ENCODE data around the gene CMTR1. TPM values are rescaled to one million over a fixed set of nuclear protein-coding genes. Genes with fewer than 3 reads are reported as not detected.
"Not testable (repeated sequence)": the region's sequence is repeated elsewhere in the genome, so short reads cannot be mapped to it uniquely, and the experiment has no call there.

The CMTR1 gene
- total RNA-seq (10 to 100 TPM; 32.5 to 46.9 (median 37.9) TPM), polyA plus RNA-seq (24.3 TPM)
- long read RNA-seq, donor 1, full-length matches to known transcripts, result 10 of 35 reads
- long read RNA-seq, donor 1, partial matches to known transcripts, result 17 of 35 reads
- long read RNA-seq, donor 1, other reads (novel, unspliced or antisense), result 8 of 35 reads
- long read RNA-seq, donor 2, full-length matches to known transcripts, result 14 of 26 reads
- long read RNA-seq, donor 2, partial matches to known transcripts, result 8 of 26 reads
- long read RNA-seq, donor 2, other reads (novel, unspliced or antisense), result 4 of 26 reads
- long read RNA-seq, donor 3, full-length matches to known transcripts, result 40 of 69 reads
- long read RNA-seq, donor 3, partial matches to known transcripts, result 12 of 69 reads
- long read RNA-seq, donor 3, other reads (novel, unspliced or antisense), result 17 of 69 reads
- long read RNA-seq, donor 4, full-length matches to known transcripts, result 5 of 27 reads
- long read RNA-seq, donor 4, partial matches to known transcripts, result 16 of 27 reads
- long read RNA-seq, donor 4, other reads (novel, unspliced or antisense), result 6 of 27 reads

GRCh38 chr6:37432916-37433656 lies at the start of gene CMTR1:
TSS of gene CMTR1 (plus strand) at chr6:37433221. CDS start at chr6:37435630, 2,409 bp downstream.
- H3K4me3 ChIP-seq (ENCODE audit: low read length), result peak within 1 kb of the TSS; percentile 67
- H3K27me3 ChIP-seq (ENCODE audit: control insufficient read depth, insufficient read depth), result no peaks in the 10 kb centered on the region
- intact Hi-C loops (cut with DNase I), result no loop called here
- H3K27ac ChIP-seq (ENCODE audit: low read length), result peak within 1 kb of the TSS; percentile 82
- peaks cover 5% of the 10 kb centered on the region for H3K4me1 ChIP-seq (ENCODE audit: control insufficient read depth, insufficient read depth, low read length)
- DNase-seq (peak; percentile 97 to 99 (median 98)), ATAC-seq (peak; percentile 99)
- WGBS, result under 1% methylated on average over 61 of the region's 61 CpGs
- no peaks in the 10 kb centered on the region for H3K9me3 ChIP-seq (ENCODE audit: control insufficient read depth, low read length)

- no peaks in the 10 kb centered on the region for H3K9me3 ChIP-seq (ENCODE audit: control insufficient read depth, low read length)
- no peak overlapping the region for H3K27ac ChIP-seq (ENCODE audit: low read length)
- no peaks in the 10 kb centered on the region for H3K4me1 ChIP-seq (ENCODE audit: control insufficient read depth, insufficient read depth, low read length)
- no peaks in the 10 kb centered on the region for H3K27me3 ChIP-seq (ENCODE audit: control insufficient read depth, insufficient read depth)
- DNase-seq (no peak), ATAC-seq (no peak)
- intact Hi-C loops (cut with DNase I), result loop anchor here in 2 of 4 donors (10.0 kb wide), 2 partner anchors 176 to 296 kb away; no protein-coding TSS in a partner anchor
- H3K4me3 ChIP-seq (ENCODE audit: low read length), result no peak overlapping the region
These were observed 44.4 kb upstream of the CMTR1 start for GRCh38 chr6:37388578-37388977.

GRCh38 chr6:37389857-37390256 lies 43.2 kb upstream of the CMTR1 start:
- Histone ChIP-seq H3K27me3 (ENCODE audit: control insufficient read depth, insufficient read depth) (no peaks in the 10 kb centered on the region), H3K9me3 (ENCODE audit: control insufficient read depth, low read length) (no peaks in the 10 kb centered on the region), H3K4me3 (ENCODE audit: low read length) (no peak overlapping the region), H3K4me1 (ENCODE audit: control insufficient read depth, insufficient read depth, low read length) (no peaks in the 10 kb centered on the region), H3K27ac (ENCODE audit: low read length) (no peak overlapping the region)
- WGBS, result 95% methylated on average over 3 of the region's 3 CpGs
- intact Hi-C loops (cut with DNase I), result loop anchor here in 2 of 4 donors (10.0 kb wide), 2 partner anchors 175 to 295 kb away; no protein-coding TSS in a partner anchor
- DNase-seq (no peak), ATAC-seq (no peak)

- ATAC-seq (no peak), DNase-seq (no peak)
- WGBS, result 64% methylated on average over 2 of the region's 2 CpGs
- no peaks in the 10 kb centered on the region for H3K4me1 ChIP-seq (ENCODE audit: control insufficient read depth, insufficient read depth, low read length)
- intact Hi-C loops (cut with DNase I), result no loop called here
- no peaks in the 10 kb centered on the region for H3K9me3 ChIP-seq (ENCODE audit: control insufficient read depth, low read length)
- no peaks in the 10 kb centered on the region for H3K27me3 ChIP-seq (ENCODE audit: control insufficient read depth, insufficient read depth)
- no peak overlapping the region for H3K4me3 ChIP-seq (ENCODE audit: low read length)
- H3K27ac ChIP-seq (ENCODE audit: low read length), result no peak overlapping the region
These were observed 41.9 kb upstream of the CMTR1 start for GRCh38 chr6:37391120-37391519.

- Histone ChIP-seq H3K4me1 (ENCODE audit: control insufficient read depth, insufficient read depth, low read length) (peaks cover under 1% of the 10 kb centered on the region), H3K9me3 (ENCODE audit: control insufficient read depth, low read length) (no peaks in the 10 kb centered on the region), H3K4me3 (ENCODE audit: low read length) (no peak overlapping the region), H3K27ac (ENCODE audit: low read length) (no peak overlapping the region), H3K27me3 (ENCODE audit: control insufficient read depth, insufficient read depth) (no peaks in the 10 kb centered on the region)
- ATAC-seq (no peak), DNase-seq (no peak)
- 95% methylated on average over 1 of the region's 1 CpG for WGBS
- intact Hi-C loops (cut with DNase I), result no loop called here
These were observed 40.2 kb upstream of the CMTR1 start for GRCh38 chr6:37392821-37393220.

- peaks cover 2% of the 10 kb centered on the region for H3K4me1 ChIP-seq (ENCODE audit: control insufficient read depth, insufficient read depth, low read length)
- no peaks in the 10 kb centered on the region for H3K27me3 ChIP-seq (ENCODE audit: control insufficient read depth, insufficient read depth)
- WGBS, result 75% methylated on average over 1 of the region's 1 CpG
- no peak for DNase-seq
- intact Hi-C loops (cut with DNase I), result no loop called here
- no peak overlapping the region for H3K4me3 ChIP-seq (ENCODE audit: low read length)
- ATAC-seq, result no peak
- no peaks in the 10 kb centered on the region for H3K9me3 ChIP-seq (ENCODE audit: control insufficient read depth, low read length)
- no peak overlapping the region for H3K27ac ChIP-seq (ENCODE audit: low read length)
These were observed 39.6 kb upstream of the CMTR1 start for GRCh38 chr6:37393381-37393929.

GRCh38 chr6:37396571-37397180 lies 36.3 kb upstream of the CMTR1 start:
- ATAC-seq (no peak), DNase-seq (no peak)
- no peaks in the 10 kb centered on the region for H3K27me3 ChIP-seq (ENCODE audit: control insufficient read depth, insufficient read depth)
- WGBS, result 78% methylated on average over 4 of the region's 4 CpGs
- peaks cover 2% of the 10 kb centered on the region for H3K4me1 ChIP-seq (ENCODE audit: control insufficient read depth, insufficient read depth, low read length)
- H3K27ac ChIP-seq (ENCODE audit: low read length), result no peak overlapping the region
- H3K9me3 ChIP-seq (ENCODE audit: control insufficient read depth, low read length), result no peaks in the 10 kb centered on the region
- intact Hi-C loops (cut with DNase I), result no loop called here
- no peak overlapping the region for H3K4me3 ChIP-seq (ENCODE audit: low read length)

- intact Hi-C loops (cut with DNase I), result no loop called here
- ATAC-seq, result no peak
- H3K9me3 ChIP-seq (ENCODE audit: control insufficient read depth, low read length), result no peaks in the 10 kb centered on the region
- H3K4me1 ChIP-seq (ENCODE audit: control insufficient read depth, insufficient read depth, low read length), result peaks cover 2% of the 10 kb centered on the region
- H3K4me3 ChIP-seq (ENCODE audit: low read length), result no peak overlapping the region
- no peak overlapping the region for H3K27ac ChIP-seq (ENCODE audit: low read length)
- no peak for DNase-seq
- H3K27me3 ChIP-seq (ENCODE audit: control insufficient read depth, insufficient read depth), result no peaks in the 10 kb centered on the region
These were observed 33.9 kb upstream of the CMTR1 start for GRCh38 chr6:37399131-37399530.

- DNase-seq (no peak), ATAC-seq (no peak)
- WGBS, result 54% methylated on average over 4 of the region's 4 CpGs
- no peaks in the 10 kb centered on the region for H3K9me3 ChIP-seq (ENCODE audit: control insufficient read depth, low read length)
- no peak overlapping the region for H3K27ac ChIP-seq (ENCODE audit: low read length)
- intact Hi-C loops (cut with DNase I), result no loop called here
- peaks cover 2% of the 10 kb centered on the region for H3K4me1 ChIP-seq (ENCODE audit: control insufficient read depth, insufficient read depth, low read length)
- no peaks in the 10 kb centered on the region for H3K27me3 ChIP-seq (ENCODE audit: control insufficient read depth, insufficient read depth)
- no peak overlapping the region for H3K4me3 ChIP-seq (ENCODE audit: low read length)
These were observed 33.1 kb upstream of the CMTR1 start for GRCh38 chr6:37399795-37400490.

GRCh38 chr6:37401658-37402057 lies 31.4 kb upstream of the CMTR1 start:
- not testable (repeated sequence) for H3K27ac ChIP-seq (ENCODE audit: low read length)

More at GRCh38 chr6:37401658-37402057, 31.4 kb upstream of the CMTR1 start:
- H3K4me3 ChIP-seq (ENCODE audit: low read length); intact Hi-C loops (cut with DNase I); H3K27me3 ChIP-seq (ENCODE audit: control insufficient read depth, insufficient read depth); ATAC-seq; H3K9me3 ChIP-seq (ENCODE audit: control insufficient read depth, low read length); DNase-seq; H3K4me1 ChIP-seq (ENCODE audit: control insufficient read depth, insufficient read depth, low read length): not testable (repeated sequence)

All from right cardiac atrium (tissue), 5 donors.